DMS153 treated with DMSO at 0.1 percent for 48 hours (cell line): ENCODE results near the gene NCKAP5.
A peak's percentile ranks its signal among the peaks of the same experiment; 100 is the strongest.

Experiments
- DNase-seq: peaks from one replicate; lab custom pipeline; 2025; ENCODE audit not compliant: unreplicated experiment; lab: John Stamatoyannopoulos, UW

The NCKAP5 gene

GRCh38 chr2:133432778-133433177, 135.5 kb downstream of the NCKAP5 start:
- no peak for DNase-seq

- no peak for DNase-seq
Measured at GRCh38 chr2:133431289-133431688, 137.0 kb downstream of the NCKAP5 start.

GRCh38 chr2:133426791-133427190, 141.5 kb downstream of the NCKAP5 start:
- DNase-seq: no peak

- DNase-seq: no peak
Measured at GRCh38 chr2:133425612-133426011, 142.7 kb downstream of the NCKAP5 start.

- DNase-seq: no peak
Measured at GRCh38 chr2:133424876-133425275, 143.4 kb downstream of the NCKAP5 start.

GRCh38 chr2:133422931-133423351, 145.3 kb downstream of the NCKAP5 start:
- DNase-seq: no peak

GRCh38 chr2:133421516-133422324, 146.5 kb downstream of the NCKAP5 start:
- DNase-seq: peak; percentile 82

GRCh38 chr2:133420788-133421187, 147.5 kb downstream of the NCKAP5 start:
- no peak for DNase-seq

GRCh38 chr2:133418671-133419070, 149.6 kb downstream of the NCKAP5 start:
- DNase-seq: no peak

GRCh38 chr2:133418021-133418420, 150.2 kb downstream of the NCKAP5 start:
- DNase-seq: no peak

GRCh38 chr2:133417415-133417814, 150.8 kb downstream of the NCKAP5 start:
- DNase-seq: no peak

- DNase-seq: no peak
Measured at GRCh38 chr2:133416736-133417135, 151.5 kb downstream of the NCKAP5 start.

GRCh38 chr2:133416146-133416545, 152.1 kb downstream of the NCKAP5 start:
- no peak for DNase-seq

- no peak for DNase-seq
Measured at GRCh38 chr2:133415210-133415876, 152.9 kb downstream of the NCKAP5 start.

GRCh38 chr2:133414486-133415209, 153.6 kb downstream of the NCKAP5 start:
- no peak for DNase-seq

- DNase-seq: no peak
Measured at GRCh38 chr2:133413863-133414262, 154.4 kb downstream of the NCKAP5 start.

- no peak for DNase-seq
Measured at GRCh38 chr2:133412694-133413093, 155.6 kb downstream of the NCKAP5 start.

- no peak for DNase-seq
Measured at GRCh38 chr2:133411857-133412256, 156.4 kb downstream of the NCKAP5 start.

GRCh38 chr2:133411101-133411500, 157.2 kb downstream of the NCKAP5 start:
- DNase-seq: no peak

- DNase-seq: no peak
Measured at GRCh38 chr2:133409581-133410285, 158.5 kb downstream of the NCKAP5 start.

GRCh38 chr2:133408671-133409070, 159.6 kb downstream of the NCKAP5 start:
- no peak for DNase-seq
